Hepatocyte (in vitro differentiated cells): ENCODE measurements around the gene ASB1. TPM values are rescaled to one million over a fixed set of nuclear protein-coding genes. Genes with fewer than 3 reads are reported as not detected.

ENCODE experiments used
- DNase-seq: peaks from one replicate; pipeline ENCODE4 v3.0.0-alpha.2; 2016; ENCODE audit warnings: low spot score
- H2AFZ ChIP-seq: fragments of 200-600 bp; sonication (generic); 2 replicates; pipeline ENCODE4 v1.6.0; 2016; ENCODE audit warnings: antibody characterized with exemption, mild to moderate bottlenecking
- H3K27ac ChIP-seq: fragments of 200-600 bp; sonication (generic); 2 replicates; pipeline ENCODE4 v1.5.1; 2016; ENCODE audit warnings: mild to moderate bottlenecking
- H3K27me3 ChIP-seq: fragments of 200-600 bp; sonication (generic); 2 replicates; pipeline ENCODE4 v1.6.1; 2016
- H3K36me3 ChIP-seq: fragments of 200-600 bp; sonication (generic); replicated peaks from 2 replicates; pipeline ENCODE4 v1.5.1; 2016; ENCODE audit warnings: low read depth; ENCODE audit not compliant: insufficient read depth
- H3K4me1 ChIP-seq: fragments of 200-600 bp; sonication (generic); 2 replicates; pipeline ENCODE4 v1.5.1; 2016; ENCODE audit warnings: mild to moderate bottlenecking, moderate library complexity; ENCODE audit not compliant: insufficient read depth
- H3K4me2 ChIP-seq: fragments of 200-600 bp; sonication (generic); 2 replicates; pipeline ENCODE4 v1.6.0; 2016
- H3K4me3 ChIP-seq: fragments of 200-600 bp; sonication (generic); 2 replicates; pipeline ENCODE4 v1.5.1; 2016; ENCODE audit warnings: mild to moderate bottlenecking
- H3K79me2 ChIP-seq: fragments of 200-600 bp; sonication (generic); 2 replicates; pipeline ENCODE4 v1.6.0; 2017; ENCODE audit warnings: mild to moderate bottlenecking
- H3K9me2 ChIP-seq: fragments of 200-600 bp; sonication (generic); replicated peaks from 2 replicates; pipeline ENCODE4 v1.6.0; 2017; ENCODE audit warnings: mild to moderate bottlenecking; ENCODE audit not compliant: insufficient read depth
- H3K9me3 ChIP-seq: fragments of 200-600 bp; sonication (generic); 2 replicates; pipeline ENCODE4 v1.5.1; 2016; ENCODE audit warnings: low read depth, mild to moderate bottlenecking
- H4K20me1 ChIP-seq: fragments of 200-600 bp; sonication (generic); 2 replicates; pipeline ENCODE4 v1.6.0; 2016; ENCODE audit warnings: mild to moderate bottlenecking; ENCODE audit not compliant: insufficient read depth, poor library complexity, severe bottlenecking
- CTCF ChIP-seq: fragments of 200-600 bp; sonication (generic); IDR thresholded peaks from 2 replicates; pipeline ENCODE4 v1.5.1; 2016; ENCODE audit warnings: antibody characterized with exemption, mild to moderate bottlenecking; ENCODE audit not compliant: poor library complexity
- EZH2 ChIP-seq: fragments of 200-600 bp; sonication (generic); IDR thresholded peaks from 2 replicates; pipeline ENCODE4 v1.6.1; 2016; ENCODE audit warnings: antibody characterized with exemption, mild to moderate bottlenecking, borderline replicate concordance
- EZH2phosphoT487 ChIP-seq: fragments of 200-600 bp; sonication (generic); IDR thresholded peaks from one replicate; pipeline ENCODE4 v1.6.1; 2018; ENCODE audit warnings: antibody characterized with exemption, mild to moderate bottlenecking, low read depth, moderate library complexity; ENCODE audit not compliant: unreplicated experiment, severe bottlenecking
- WGBS: methylation state at CpG from one replicate; pipeline ENCODE4 v1.1.6; 2016; ENCODE audit warnings: low lambda C conversion rate; ENCODE audit errors: missing lambda C conversion rate; 5-methylcytosine and 5-hydroxymethylcytosine counted together
- polyA plus RNA-seq: library from polyadenylated mRNA; unstranded; fragments of >200 nt; fragmentation: Nextera tagmentation; extraction: Ambion mirVana; gene quantifications from 2 replicates; pipeline ENCODE4 v1.2.1, GENCODE V29; 2016
- total RNA-seq: library from RNA; depleted of rRNA; stranded (reverse); fragments of >200 nt; gene quantifications from 2 replicates; pipeline ENCODE4 v1.2.3, GENCODE V29; 2014

ASB1 gene
- total and polyA plus RNA-seq, 2 experiments from 2014 or later, result 13.0 to 27.9 TPM

DNA sequence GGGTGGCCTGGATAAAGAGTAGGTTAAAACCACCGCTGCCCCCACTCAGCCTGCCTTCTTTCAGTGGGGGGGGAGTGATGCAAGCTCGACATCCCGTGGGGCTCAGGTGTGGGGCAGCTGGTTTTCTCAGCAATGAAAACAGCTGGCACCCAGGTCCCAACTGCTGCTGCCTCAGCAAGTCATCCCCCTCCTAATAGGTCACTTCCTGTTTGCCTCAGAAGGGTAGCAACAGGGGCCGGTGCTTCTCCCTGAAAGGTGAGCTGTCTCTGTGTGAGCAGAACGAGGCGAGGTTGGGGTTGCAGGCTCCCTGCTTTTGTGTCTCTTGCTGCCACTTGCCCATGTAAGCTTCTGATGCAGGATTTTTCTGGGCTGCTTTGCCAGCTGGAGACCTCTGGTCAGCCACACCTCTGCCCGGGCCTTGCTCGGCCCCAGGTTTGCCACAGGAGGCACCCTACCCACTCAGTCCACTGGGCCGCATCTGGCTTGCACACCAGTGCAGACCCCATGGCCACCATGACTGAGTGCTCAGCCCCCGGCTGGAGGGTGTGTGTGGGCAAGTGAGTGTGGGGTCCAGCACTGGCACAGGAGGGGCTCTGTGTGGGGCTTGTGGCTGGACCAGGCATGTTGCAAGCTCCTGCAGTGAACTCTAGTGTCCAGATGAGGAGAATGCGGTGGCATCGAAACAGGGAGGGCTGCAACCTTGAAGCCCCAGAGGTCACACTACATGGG is 11.5 kb upstream of the ASB1 start:
- H3K79me2 ChIP-seq, result no peaks in the 10 kb centered on the region
- no peak overlapping the region for H3K4me3 ChIP-seq
- no peaks in the 10 kb centered on the region for H3K36me3 ChIP-seq
- TF ChIP-seq EZH2, result no peak
- TF ChIP-seq EZH2phosphoT487, result no peak
- TF ChIP-seq CTCF, result no peak
- H3K4me1 ChIP-seq, result peaks cover under 1% of the 10 kb centered on the region
- no peaks in the 10 kb centered on the region for H3K9me2 ChIP-seq
- DNase-seq, result no peak
- H3K27me3 ChIP-seq, result no peaks in the 10 kb centered on the region
- H3K4me2 ChIP-seq, result no peak overlapping the region
- H3K9me3 ChIP-seq, result no peaks in the 10 kb centered on the region
- H4K20me1 ChIP-seq, result no peaks in the 10 kb centered on the region
- H3K27ac ChIP-seq, result no peak overlapping the region
- no peak overlapping the region for H2AFZ ChIP-seq
- 69% methylated on average over 12 of the region's 12 CpGs for WGBS

GRCh38 chr2:238415893-238416292 is 10.8 kb upstream of the ASB1 start:
- Histone ChIP-seq H3K9me2 (no peaks in the 10 kb centered on the region), H3K36me3 (no peaks in the 10 kb centered on the region), H3K79me2 (no peaks in the 10 kb centered on the region), H3K27me3 (no peaks in the 10 kb centered on the region), H3K4me1 (peaks cover 7% of the 10 kb centered on the region), H3K9me3 (no peaks in the 10 kb centered on the region), H3K4me3 (no peak overlapping the region), H2AFZ (no peak overlapping the region), H4K20me1 (no peaks in the 10 kb centered on the region), H3K27ac (no peak overlapping the region), H3K4me2 (no peak overlapping the region)
- TF ChIP-seq EZH2 (no peak), CTCF (no peak), EZH2phosphoT487 (no peak)
- 92% methylated on average over 5 of the region's 5 CpGs for WGBS
- no peak for DNase-seq

DNA sequence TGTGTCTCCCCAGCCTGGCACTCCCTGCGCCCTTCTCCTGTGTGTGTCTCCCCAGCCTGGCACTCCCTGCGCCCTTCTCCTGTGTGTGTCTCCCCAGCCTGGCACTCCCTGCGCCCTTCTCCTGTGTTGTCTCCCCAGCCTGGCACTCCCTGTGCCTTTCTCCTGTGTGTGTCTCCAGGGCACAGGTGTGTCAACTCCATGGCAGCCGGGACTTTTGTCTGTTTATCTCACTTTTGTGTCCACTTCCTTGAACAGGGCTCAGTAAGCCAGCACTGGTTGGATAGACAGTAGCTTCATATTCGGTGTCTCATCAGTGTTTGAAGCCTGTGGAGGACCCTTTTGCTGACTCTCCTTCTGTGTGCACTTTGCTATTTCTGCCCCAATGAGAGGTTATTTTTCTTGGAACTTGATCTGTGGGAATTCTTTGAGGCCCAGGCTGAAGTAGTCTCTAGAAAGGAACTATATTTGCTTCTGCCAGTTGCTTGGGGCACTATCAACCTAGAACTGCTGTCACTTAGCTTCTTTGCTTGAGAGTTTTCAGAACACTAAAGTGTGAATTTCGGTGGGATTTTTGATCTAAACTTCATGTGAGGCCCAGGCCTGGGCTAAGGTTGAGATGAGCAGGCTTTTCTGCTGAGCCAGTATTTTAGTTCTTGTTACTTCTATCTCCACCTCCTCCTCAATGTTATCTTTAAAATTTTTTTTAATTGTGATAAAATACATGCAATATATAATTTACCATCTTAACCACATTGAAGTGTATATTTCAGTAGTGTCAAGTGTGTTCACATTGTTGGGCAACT is 8.3 kb upstream of the ASB1 start:
- Histone ChIP-seq H2AFZ (no peak overlapping the region), H3K9me2 (no peaks in the 10 kb centered on the region), H3K4me3 (no peak overlapping the region), H3K4me2 (no peak overlapping the region), H3K79me2 (no peaks in the 10 kb centered on the region), H3K27me3 (no peaks in the 10 kb centered on the region), H3K27ac (no peak overlapping the region), H3K9me3 (no peaks in the 10 kb centered on the region), H4K20me1 (no peaks in the 10 kb centered on the region), H3K36me3 (no peaks in the 10 kb centered on the region), H3K4me1 (peaks cover 18% of the 10 kb centered on the region)
- 87% methylated on average over 4 of the region's 6 CpGs for WGBS
- TF ChIP-seq CTCF (no peak), EZH2 (no peak), EZH2phosphoT487 (no peak)
- no peak for DNase-seq
